HepG2 (cell line): ENCODE measurements around the gene ABRACL. TPM values are rescaled to one million over a fixed set of nuclear protein-coding genes. Genes with fewer than 3 reads are reported as not detected.
A peak's percentile ranks its signal among the peaks of the same experiment; 100 is the strongest.
"Not testable (repeated sequence)": the region's sequence is repeated elsewhere in the genome, so short reads cannot be mapped to it uniquely, and the experiment has no call there.

Experiments used
- ATAC-seq: fragments of 200-7000 bp; cut with Tn5 transposase; 3 replicates; pipeline ENCODE4 v1.9.1; 2020; ENCODE audit warnings: mild to moderate bottlenecking, moderate library complexity
- BruUV-seq: library from RNA; stranded (reverse); fragments of 400-500 nt; replicated peaks from 2 replicates; lab custom pipeline; 2021; lab: Mats Ljungman, UMichigan
- CTCF ChIA-PET: fragments of 300-600 bp; formaldehyde crosslinking; extraction: SDS; loops from one replicate; lab custom pipeline; 2021; ENCODE audit warnings: low total read pairs, inconsistent platforms, low intra/inter-chr PET ratio; lab: Yijun Ruan, JAX
- POLR2A ChIA-PET: fragments of 350-600 bp; sonication (Branson Sonifier 250); formaldehyde crosslinking; loops from one replicate; lab custom pipeline; 2020; ENCODE audit warnings: antibody characterized with exemption, inconsistent platforms; lab: Yijun Ruan, JAX
- DNase-seq: peaks from one replicate; pipeline ENCODE4 v3.0.0-alpha.2; 2015; ENCODE audit warnings: low spot score
- FAIRE-seq: peaks from 3 replicates; lab custom pipeline; 2011; peaks lifted over from hg19 to GRCh38; lab: Jason Lieb, UNC
- H2AFZ ChIP-seq: one replicate; pipeline ENCODE4 v1.6.1; 2011; ENCODE audit warnings: low read length, inconsistent platforms
- H3K27ac ChIP-seq: fragments of 300-600 bp; 3 replicates; pipeline ENCODE4 v1.8.0; 2011; ENCODE audit warnings: mixed run types, mild to moderate bottlenecking, mixed read lengths, low read length, inconsistent platforms; ENCODE audit not compliant: insufficient read depth; ENCODE audit errors: extremely low read length
- H3K27me3 ChIP-seq, 2 experiments: fragments of 200-600 bp in 1 of 2; 2 replicates in 1 of 2; 3 replicates in 1 of 2; pipeline versions ENCODE4 v1.6.0 to v1.8.0; 2011; ENCODE audit warnings: low read length in 2 of 2, mild to moderate bottlenecking in 2 of 2, moderate library complexity in 2 of 2, inconsistent platforms in 1 of 2; ENCODE audit not compliant: insufficient read depth in 2 of 2, control insufficient read depth in 1 of 2
- H3K36me3 ChIP-seq, 2 experiments: fragments of 200-600 bp in 1 of 2; replicated peaks in 1 of 2; 2 replicates in 1 of 2; 3 replicates in 1 of 2; pipeline versions ENCODE4 v1.5.1 to v1.8.0; 2011; ENCODE audit warnings: low read length in 2 of 2, inconsistent platforms in 1 of 2; ENCODE audit not compliant: insufficient read depth in 2 of 2, control insufficient read depth in 1 of 2
- H3K4me1 ChIP-seq: 2 replicates; pipeline ENCODE4 v1.5.1; 2012; ENCODE audit warnings: low read length, inconsistent platforms; ENCODE audit not compliant: insufficient read depth
- H3K4me2 ChIP-seq: 2 replicates; pipeline ENCODE4 v1.6.0; 2011; ENCODE audit warnings: low read depth, low read length, inconsistent platforms
- H3K4me3 ChIP-seq, 3 experiments: fragments of 200-600 bp in 1 of 3; sonication (generic), shearing (Covaris generic) in 1 of 3; replicated peaks in 1 of 3; 2 replicates each; pipeline ENCODE4 v1.5.1; 2011 to 2016; ENCODE audit warnings: low read length in 3 of 3, inconsistent platforms in 2 of 3, low read depth in 2 of 3, mild to moderate bottlenecking in 2 of 3, control low read depth in 1 of 3, mixed read lengths in 1 of 3; ENCODE audit not compliant: insufficient read depth in 1 of 3
- H3K79me2 ChIP-seq: one replicate; pipeline ENCODE4 v1.6.1; 2011; ENCODE audit warnings: low read length, inconsistent platforms; ENCODE audit not compliant: insufficient read depth
- H3K9ac ChIP-seq: 2 replicates; pipeline ENCODE4 v1.6.0; 2011; ENCODE audit warnings: mild to moderate bottlenecking, low read depth, low read length, inconsistent platforms; ENCODE audit not compliant: insufficient read depth
- H3K9me3 ChIP-seq: 2 replicates; pipeline ENCODE4 v1.5.1; 2012; ENCODE audit warnings: mild to moderate bottlenecking, low read length
- H4K20me1 ChIP-seq: 2 replicates; pipeline ENCODE4 v1.6.0; 2011; ENCODE audit warnings: inconsistent platforms, mild to moderate bottlenecking, low read length, moderate library complexity; ENCODE audit not compliant: insufficient read depth
- PPARG ChIP-seq: conservative IDR thresholded peaks from 2 replicates; pipeline ENCODE4 v1.6.1; 2016; ENCODE audit warnings: missing biosample characterization, missing genetic modification reagents
- ZFY ChIP-seq: sonication (generic); formaldehyde crosslinking; IDR thresholded peaks from 2 replicates; pipeline ENCODE4 v1.4.0; 2020; ENCODE audit warnings: missing genetic modification reagents
- WGBS: methylation state at CpG from one replicate; pipeline ENCODE4 v1.1.6; 2017; ENCODE audit warnings: low lambda C conversion rate; 5-methylcytosine and 5-hydroxymethylcytosine counted together
- in situ Hi-C: cut with HindIII; loops from 2 replicates; pipeline ENCODE4 v1.10.0; 2017; ENCODE audit warnings: low pct_unique_long_range_greater_than_20kb; ENCODE audit not compliant: extremely low pct_ligation_motif_present
- intact Hi-C: fragments of 100-400 bp; cut with micrococcal nuclease; formaldehyde crosslinking; loops from one replicate; pipeline ENCODE4 v1.10.0; 2022; ENCODE audit not compliant: unreplicated experiment
- polyA plus RNA-seq, 8 experiments: library from polyadenylated mRNA; depleted of rRNA in 3 of 8; stranded (reverse) in 7 of 8; unstranded in 1 of 8; fragments of >200 nt; fragmentation: Illumina TruSeq in 4 of 8; extraction: Trizol in 4 of 8; gene quantifications; 2 replicates each; pipeline versions ENCODE4 v1.2.1 to v1.2.3, GENCODE V29; 2011 to 2016; ENCODE audit warnings: low read depth in 4 of 8, missing spikeins in 1 of 8, mixed read lengths in 1 of 8; ENCODE audit not compliant: insufficient read depth in 1 of 8
- total RNA-seq, 5 experiments: library from RNA; depleted of rRNA; stranded (reverse); fragments of >200 nt; fragmentation: Illumina TruSeq; extraction: Trizol; gene quantifications; 2 replicates each; pipeline ENCODE4 v1.2.3, GENCODE V29; 2016; ENCODE audit warnings: low read depth in 1 of 5

ABRACL gene
- total and polyA plus RNA-seq, 2 of the 13 experiments (the other 11 are each of a cell fraction or from before 2014, with no cell fraction given) = 1.4 to 5.4 TPM

DNA sequence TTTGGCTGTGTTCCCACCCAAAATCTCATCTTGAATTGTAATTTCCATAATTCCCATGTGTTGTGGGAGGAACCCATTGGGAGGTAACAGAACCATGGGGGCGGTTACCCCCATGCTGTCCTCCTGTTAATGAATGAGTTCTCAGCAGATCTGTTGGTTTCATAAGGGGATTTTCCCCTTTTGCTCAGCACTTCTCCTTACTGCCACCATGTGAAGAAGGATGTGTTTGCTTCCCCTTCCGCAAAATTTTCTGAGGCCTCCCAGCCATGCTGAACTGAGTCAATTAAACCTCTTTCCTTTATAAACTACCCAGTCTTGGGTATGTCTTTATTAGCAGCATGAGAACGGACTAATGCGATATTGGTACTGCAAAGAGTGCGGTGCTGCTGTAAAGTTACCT is 35.6 kb upstream of the ABRACL start:
- H3K4me2 ChIP-seq, BruUV-seq, H2AFZ ChIP-seq, ATAC-seq, intact Hi-C loops, H4K20me1 ChIP-seq, FAIRE-seq, H3K9me3 ChIP-seq, H3K9ac ChIP-seq, H3K27ac ChIP-seq, CTCF ChIA-PET, H3K4me3 ChIP-seq, in situ Hi-C loops, DNase-seq, POLR2A ChIA-PET, H3K27me3 ChIP-seq, H3K79me2 ChIP-seq, H3K36me3 ChIP-seq: not testable (repeated sequence)
- 0 out of 2 replicates have a peak, but pooled peaks have one; percentile 11 for TF ChIP-seq ZFY (CRISPR knock-in tag)
- 78% methylated on average over 5 of the region's 5 CpGs for WGBS
- H3K4me1 ChIP-seq = peaks cover 65% of the 10 kb centered on the region

DNA sequence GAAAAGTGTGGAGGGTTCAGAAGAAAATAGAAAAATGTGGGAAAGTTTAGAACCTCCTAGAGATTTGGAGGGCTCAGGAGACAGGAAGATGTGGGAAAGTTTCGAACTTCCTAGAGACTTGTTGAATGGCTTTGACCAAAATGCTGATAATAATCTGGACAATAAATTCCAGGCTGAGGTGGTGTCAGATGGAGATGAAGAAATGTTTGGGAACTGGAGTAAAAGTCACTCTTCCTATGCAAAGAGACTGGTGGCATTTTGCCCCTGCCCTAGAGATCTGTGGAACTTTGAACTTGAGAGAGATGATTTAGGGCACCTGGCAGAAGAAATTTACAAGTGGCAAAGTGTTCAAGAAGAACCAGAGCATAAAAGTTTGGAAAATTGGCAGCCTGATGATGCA is 35.1 kb upstream of the ABRACL start:
- in situ Hi-C loops, H4K20me1 ChIP-seq: not testable (repeated sequence)
- 0 out of 2 replicates have a peak, but pooled peaks have one; percentile 41 for TF ChIP-seq PPARG
- TF ChIP-seq, all 625 proteins: peak for 1; not testable (repeated sequence) for 624
- BruUV-seq, ATAC-seq, H2AFZ ChIP-seq, H3K4me3 ChIP-seq, H3K4me2 ChIP-seq, POLR2A ChIA-PET, DNase-seq, H3K9me3 ChIP-seq, H3K79me2 ChIP-seq, intact Hi-C loops, H3K27ac ChIP-seq, FAIRE-seq, CTCF ChIA-PET, H3K36me3 ChIP-seq, H3K27me3 ChIP-seq, H3K9ac ChIP-seq: not testable (repeated sequence)
- 20% methylated on average over 1 of the region's 1 CpG for WGBS
- peaks cover 65% of the 10 kb centered on the region for H3K4me1 ChIP-seq
